Fibroblast of skin of right biceps (primary cell): ENCODE data around the gene BRD2.

Source experiments
- DNase-seq: peaks from one replicate; pipeline ENCODE4 v3.0.0-alpha.2; 2013

Gene BRD2

GRCh38 chr6:33001685-33002084, 33.3 kb downstream of the BRD2 start:
- no peak for DNase-seq

- no peak for DNase-seq
Observed at GRCh38 chr6:33004940-33005339, 36.5 kb downstream of the BRD2 start.

GRCh38 chr6:33007831-33008400, 39.5 kb downstream of the BRD2 start:
- no peak for DNase-seq

GRCh38 chr6:33008944-33009861, 40.8 kb downstream of the BRD2 start, which contains the start of gene HLA-DOA:
HLA-DOA (minus strand) TSS chr6:33009591.
- DNase-seq, result peak; percentile 26

GRCh38 chr6:33010356-33010755, 42.0 kb downstream of the BRD2 start:
- DNase-seq, result no peak

- no peak for DNase-seq
Observed at GRCh38 chr6:33013608-33014007, 45.2 kb downstream of the BRD2 start.

GRCh38 chr6:33014841-33015634, 46.6 kb downstream of the BRD2 start:
- peak; percentile 74 for DNase-seq

- no peak for DNase-seq
Observed at GRCh38 chr6:33015798-33016197, 47.4 kb downstream of the BRD2 start.

GRCh38 chr6:33017018-33017417, 48.6 kb downstream of the BRD2 start:
- DNase-seq, result no peak

- no peak for DNase-seq
Observed at GRCh38 chr6:33017694-33018353, 49.4 kb downstream of the BRD2 start.

- no peak for DNase-seq
Observed at GRCh38 chr6:33018418-33018817, 50.0 kb downstream of the BRD2 start.

GRCh38 chr6:33018904-33019303, 50.5 kb downstream of the BRD2 start:
- peak; percentile 19 for DNase-seq

- DNase-seq, result no peak
Observed at GRCh38 chr6:33019372-33019771, 51.0 kb downstream of the BRD2 start.

- DNase-seq, result no peak
Observed at GRCh38 chr6:33021917-33022316, 53.5 kb downstream of the BRD2 start.

GRCh38 chr6:33023536-33023935, 55.1 kb downstream of the BRD2 start:
- DNase-seq, result no peak

GRCh38 chr6:33024521-33024920, 56.1 kb downstream of the BRD2 start:
- no peak for DNase-seq

GRCh38 chr6:33028220-33028849, 59.9 kb downstream of the BRD2 start:
- no peak for DNase-seq

- DNase-seq, result no peak
Observed at GRCh38 chr6:33029328-33030184, 61.2 kb downstream of the BRD2 start.

GRCh38 chr6:33030245-33030644, 61.9 kb downstream of the BRD2 start:
- no peak for DNase-seq
